Epidermal melanocyte (primary cell): ENCODE results near the gene ABRACL.
"Not testable (repeated sequence)": the region's sequence is repeated elsewhere in the genome, so short reads cannot be mapped to it uniquely, and the experiment has no call there.

Experiments
- DNase-seq: peaks from one replicate; pipeline ENCODE4 v3.0.0; 2011; ENCODE audit warnings: low spot score; ENCODE audit not compliant: insufficient read length

The ABRACL gene

GRCh38 chr6:139010674-139011073 is 17.9 kb upstream of the ABRACL start:
- DNase-seq = no peak

GRCh38 chr6:139011980-139012379 is 16.6 kb upstream of the ABRACL start:
- no peak for DNase-seq

DNA sequence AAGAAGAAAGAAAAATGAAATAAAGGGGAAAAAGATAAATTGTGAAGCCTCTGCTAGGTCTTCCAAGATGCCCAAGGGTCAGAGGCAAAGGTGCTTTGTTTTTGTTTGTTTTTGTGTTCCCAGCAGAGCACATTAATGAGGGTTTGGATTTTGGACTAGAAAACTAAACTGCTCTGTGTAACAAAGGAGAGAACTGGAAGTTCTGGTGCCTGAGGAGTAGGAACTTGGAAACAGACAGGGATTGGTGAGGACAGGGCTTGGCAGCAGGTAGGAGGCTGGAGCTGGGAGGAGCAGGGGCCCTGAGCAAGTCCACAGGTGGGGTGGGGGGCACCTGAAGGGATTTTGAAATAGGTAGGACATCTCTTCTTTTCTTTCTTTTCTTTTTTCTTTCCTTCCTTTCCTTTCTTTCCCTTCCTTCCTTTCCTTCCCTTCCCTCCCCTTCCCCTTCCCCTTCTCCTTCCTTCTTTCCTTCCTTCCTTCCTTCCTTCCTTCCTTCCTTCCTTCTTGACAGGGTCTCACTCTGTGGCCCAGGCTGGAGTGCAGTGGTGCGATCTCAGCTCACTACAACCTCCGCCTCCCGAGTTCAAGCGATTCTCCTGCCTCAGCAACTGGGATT is 15.3 kb upstream of the ABRACL start:
- no peak for DNase-seq

- DNase-seq = no peak
These were observed 13.6 kb upstream of the ABRACL start for GRCh38 chr6:139014945-139015344.

GRCh38 chr6:139016337-139017213 is 12.0 kb upstream of the ABRACL start:
- no peak for DNase-seq

DNA sequence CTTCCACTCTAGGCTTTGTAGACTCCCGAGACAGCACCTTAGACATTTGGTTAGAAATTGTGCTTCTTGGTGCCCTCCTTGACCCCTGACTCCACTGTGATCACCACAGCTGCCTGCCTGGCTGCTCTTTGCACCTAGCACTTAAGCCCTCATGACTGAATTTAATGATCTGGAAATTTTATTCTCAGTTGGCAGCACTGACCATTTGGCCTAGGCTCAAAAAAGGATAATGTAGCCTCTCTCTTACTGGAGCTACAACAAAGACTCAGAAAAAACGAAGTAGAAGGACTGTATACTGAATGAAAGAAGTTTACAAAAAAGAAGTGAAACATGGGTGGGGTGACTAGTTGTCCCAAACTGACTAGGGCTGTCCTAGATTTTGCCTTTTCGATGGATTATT is 11.3 kb upstream of the ABRACL start:
- DNase-seq = no peak

DNA sequence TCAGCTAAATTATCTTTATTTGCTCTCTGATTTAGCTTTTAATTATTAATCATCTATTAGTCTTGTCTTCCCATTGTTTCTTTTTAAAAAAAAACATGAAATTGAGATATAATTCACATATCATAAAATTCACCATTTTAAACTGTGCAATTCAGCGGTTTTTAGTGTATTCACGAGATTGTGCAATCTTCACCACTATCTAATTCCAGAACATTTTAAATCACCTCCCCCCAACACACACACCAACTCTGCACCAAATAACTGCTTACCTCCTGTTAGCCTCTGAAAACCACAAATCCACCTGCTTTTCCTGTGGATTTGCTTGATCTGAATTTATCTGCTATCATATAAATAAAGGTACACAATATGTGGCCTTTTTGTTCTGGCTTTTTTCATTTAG is 8.8 kb upstream of the ABRACL start:
- DNase-seq = no peak

GRCh38 chr6:139020689-139021088 is 7.9 kb upstream of the ABRACL start:
- DNase-seq = no peak

DNA sequence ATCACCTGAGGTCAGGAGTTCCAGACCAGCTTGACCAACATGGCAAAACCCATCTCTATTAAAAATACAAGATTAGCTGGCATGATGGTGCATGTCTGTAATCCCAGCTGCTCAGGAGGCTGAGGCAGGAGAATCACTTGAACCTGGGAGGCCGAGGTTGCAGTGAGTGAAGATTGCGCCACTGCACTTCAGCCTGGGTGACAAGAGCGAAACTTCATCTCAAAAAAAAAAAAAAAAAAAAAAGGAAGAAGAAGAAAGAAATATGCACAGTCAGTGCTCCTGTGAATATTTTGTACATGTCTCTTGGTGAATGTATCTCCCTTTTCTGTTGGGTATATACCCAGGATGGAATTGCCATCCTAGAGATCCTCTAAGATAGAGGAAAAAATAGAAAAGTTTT is 3.1 kb upstream of the ABRACL start:
- DNase-seq = not testable (repeated sequence)

DNA sequence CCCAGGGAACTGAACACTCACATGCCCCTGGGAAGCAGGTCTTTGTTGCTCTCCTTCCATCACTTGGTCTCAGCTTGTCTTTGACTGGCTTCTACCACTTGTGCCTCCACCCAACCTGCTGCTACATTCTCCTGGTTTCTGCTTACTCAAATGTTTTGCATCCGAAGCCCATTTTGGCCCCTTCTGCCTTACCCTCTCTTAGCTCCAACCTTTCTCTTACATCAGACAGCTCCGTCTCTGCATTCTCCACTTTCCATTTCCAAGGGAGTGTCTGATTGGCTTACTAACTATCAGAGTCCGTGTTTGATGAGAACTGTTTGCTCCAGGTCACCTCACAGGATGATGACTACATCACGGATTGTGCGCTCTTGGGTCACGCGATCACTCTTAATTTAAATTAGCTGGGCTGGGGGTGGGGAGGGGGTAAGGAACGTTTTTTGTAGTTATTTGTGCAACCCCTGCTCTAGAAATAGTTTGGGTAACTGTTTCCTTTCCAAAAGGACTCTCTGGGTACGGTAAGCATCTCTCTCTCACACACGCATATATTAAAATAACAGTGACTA is 844 bp upstream of the ABRACL start:
- DNase-seq = no peak

DNA sequence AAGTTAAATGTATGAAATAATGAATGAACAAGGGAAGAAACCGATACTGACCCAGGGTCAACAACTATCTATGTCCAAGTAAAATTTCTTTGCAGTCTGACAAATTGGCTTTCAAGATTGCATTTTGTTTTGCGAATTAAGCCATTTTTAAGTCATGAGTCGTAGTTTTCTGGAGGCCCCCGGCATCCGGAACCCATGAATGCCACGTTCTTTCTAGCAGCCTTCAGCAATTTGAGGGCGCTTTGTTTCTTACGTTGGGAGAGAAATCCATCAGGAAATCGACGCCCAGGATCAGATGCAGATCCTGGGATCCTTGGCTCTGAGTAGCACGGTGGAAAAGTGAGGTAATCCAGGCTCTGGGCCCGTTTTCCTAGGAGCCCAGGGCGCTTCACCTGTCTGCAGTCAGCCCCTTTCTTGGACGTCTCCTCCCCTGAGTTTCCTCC is 309 bp upstream of the ABRACL start:
- DNase-seq = no peak

- peak; percentile 45 for DNase-seq
These were observed 1.1 kb downstream of the ABRACL start for GRCh38 chr6:139029470-139030227.

DNA sequence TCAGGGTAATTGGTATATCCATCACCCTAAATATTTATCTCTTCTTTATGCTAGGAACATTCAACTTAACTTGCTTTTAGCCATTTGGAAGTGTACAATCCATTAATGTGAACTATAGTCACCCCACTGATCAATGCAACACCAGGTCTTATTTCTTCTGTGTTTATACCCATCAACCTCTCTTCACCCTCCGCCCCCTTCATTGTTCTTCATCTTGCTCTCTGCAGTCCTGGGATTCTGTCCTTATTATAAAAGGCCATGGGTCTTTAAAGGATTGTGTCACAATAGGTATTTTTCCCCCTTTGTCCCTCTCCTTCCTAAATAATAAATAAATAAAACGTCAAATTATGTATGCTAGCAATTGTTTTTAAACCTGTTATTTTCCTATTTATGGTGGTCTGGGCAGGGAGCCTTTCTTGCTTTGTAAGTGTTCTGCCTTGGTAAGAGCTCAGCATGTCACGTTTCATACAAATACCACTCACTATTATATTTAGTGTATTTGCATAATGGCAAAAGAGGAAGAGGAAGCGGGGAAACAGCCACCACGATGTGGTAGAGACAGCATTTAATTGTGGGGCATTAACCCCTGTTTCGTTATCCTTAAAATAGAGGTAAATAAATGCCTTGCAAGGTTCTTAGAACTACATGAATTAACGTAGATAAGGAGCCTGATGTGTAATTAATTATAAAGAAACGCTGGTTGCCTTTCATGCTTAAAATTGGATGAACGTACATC is 1.9 kb downstream of the ABRACL start:
- DNase-seq = no peak

DNA sequence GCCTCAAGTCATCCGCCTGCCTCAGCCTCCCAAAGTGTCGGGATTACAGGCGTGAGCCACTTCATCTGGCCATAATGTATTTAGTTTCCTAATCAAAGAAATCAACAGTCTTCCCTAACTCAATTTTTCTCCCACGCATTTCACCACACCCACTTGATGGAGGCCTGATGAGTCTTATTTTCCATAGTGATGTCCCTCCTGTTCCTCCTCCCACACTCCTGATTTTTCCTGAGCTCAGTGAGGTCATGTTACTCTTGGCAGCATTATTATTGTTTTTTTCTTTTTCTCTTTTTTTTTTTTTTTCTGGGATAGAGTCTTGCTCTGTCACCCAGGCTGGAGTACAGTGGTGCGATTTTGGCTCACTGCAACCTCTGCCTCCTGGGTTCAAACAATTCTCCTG is 8.9 kb downstream of the ABRACL start:
- no peak for DNase-seq

DNA sequence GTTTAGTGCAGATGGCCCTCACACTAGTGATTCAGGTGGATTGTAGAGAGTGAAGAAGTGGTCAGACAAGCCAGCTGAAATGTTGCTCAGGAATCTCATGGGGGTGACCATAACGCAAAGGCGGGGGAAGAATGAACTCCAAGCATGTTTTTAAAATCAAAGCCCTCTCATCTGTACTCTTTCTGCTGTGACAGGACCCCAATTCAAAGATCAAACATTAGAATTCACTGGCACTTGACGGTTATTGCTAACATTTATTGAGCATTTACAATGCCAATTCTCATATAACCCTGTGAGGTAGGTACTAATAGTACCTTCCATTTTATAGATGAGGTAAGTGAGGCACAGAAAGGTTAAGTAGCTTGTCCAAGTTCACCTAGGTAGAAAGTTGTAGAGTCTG is 15.7 kb downstream of the ABRACL start:
- DNase-seq = no peak

GRCh38 chr6:139047677-139048076 is 19.1 kb downstream of the ABRACL start:
- no peak for DNase-seq

- DNase-seq = not testable (repeated sequence)
These were observed 20.4 kb downstream of the ABRACL start for GRCh38 chr6:139048912-139049311.

- DNase-seq = not testable (repeated sequence)
These were observed 21.7 kb downstream of the ABRACL start for GRCh38 chr6:139050131-139050769.

DNA sequence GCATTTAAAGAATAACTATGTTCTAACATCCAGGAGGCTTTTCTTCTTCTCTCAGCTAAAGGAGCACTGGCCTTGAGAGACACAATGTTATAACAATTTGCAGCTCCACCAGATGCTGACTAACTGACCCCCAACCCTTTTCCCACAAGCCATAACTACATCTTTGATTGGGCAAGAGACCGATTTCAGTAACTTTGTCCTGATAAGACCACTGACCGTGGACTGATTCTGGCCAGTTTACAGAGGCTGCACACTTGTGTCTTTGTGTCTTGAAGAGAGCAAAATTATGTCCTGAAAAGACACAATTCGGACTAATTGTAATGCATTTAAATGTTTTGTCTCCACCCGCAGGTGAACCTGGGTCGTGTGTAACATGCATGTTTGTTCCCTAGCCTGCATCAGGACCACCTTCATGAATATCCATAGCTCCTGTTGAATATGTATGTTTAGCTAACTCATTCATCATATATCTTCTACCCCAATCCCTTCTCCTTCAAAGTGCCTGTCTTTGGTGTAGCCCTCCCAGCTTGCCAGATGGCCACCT is 22.3 kb downstream of the ABRACL start:
- no peak for DNase-seq

GRCh38 chr6:139051396-139052060 is 23.0 kb downstream of the ABRACL start:
- DNase-seq = no peak
